NCI-H510A treated with DMSO at 0.1 percent for 48 hours (cell line): ENCODE results near the gene RAP1A.
"Not testable (repeated sequence)": the region's sequence is repeated elsewhere in the genome, so short reads cannot be mapped to it uniquely, and the experiment has no call there.

Source experiments
- DNase-seq: peaks from one replicate; lab custom pipeline; 2025; lab: John Stamatoyannopoulos, UW

Gene RAP1A

GRCh38 chr1:111598544-111598943, 21.0 kb upstream of the RAP1A start:
- DNase-seq, result no peak

- no peak for DNase-seq
Measured at GRCh38 chr1:111599781-111600693, 19.6 kb upstream of the RAP1A start.

GRCh38 chr1:111600886-111601386, 18.7 kb upstream of the RAP1A start:
- no peak for DNase-seq

GRCh38 chr1:111602302-111602701, 17.3 kb upstream of the RAP1A start:
- DNase-seq, result no peak

DNA sequence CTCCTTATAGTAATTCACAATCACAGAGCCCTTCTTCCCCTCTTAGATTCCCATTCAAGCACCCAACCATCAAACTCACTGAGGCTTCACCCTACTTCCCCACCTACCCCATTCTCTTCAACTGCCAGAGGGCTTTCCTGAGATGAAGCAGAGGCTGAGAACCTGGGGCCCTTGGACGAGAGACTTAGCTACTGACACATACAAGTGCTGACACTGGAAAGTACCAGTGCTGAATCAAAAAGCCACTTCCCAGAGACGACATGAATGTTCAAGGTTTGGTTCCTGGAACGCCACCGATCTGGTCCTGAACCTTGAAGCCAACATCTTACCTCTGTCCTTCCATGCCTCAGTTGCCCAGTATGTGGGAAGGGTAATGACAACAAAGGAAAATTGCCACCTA, 16.6 kb upstream of the RAP1A start:
- DNase-seq, result no peak

DNA sequence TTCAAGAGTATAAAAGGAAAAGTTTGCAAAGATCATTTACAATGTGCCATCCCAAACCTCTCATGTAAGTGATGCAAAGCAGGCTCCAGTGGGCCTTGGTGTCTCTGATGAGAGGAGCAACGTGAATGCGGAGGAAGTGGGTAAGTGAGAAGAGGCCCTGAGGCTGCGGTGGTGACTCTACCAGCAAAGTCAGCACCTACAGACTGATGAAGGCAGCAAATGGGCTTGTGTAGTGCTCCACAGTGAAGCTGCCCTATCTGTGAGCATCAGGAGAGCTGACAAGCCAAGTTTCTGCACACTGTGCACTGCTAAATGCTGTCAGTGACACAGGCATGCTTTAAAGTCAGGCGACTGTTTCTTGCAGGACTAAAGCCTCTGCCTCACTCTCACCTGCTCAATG, 15.6 kb upstream of the RAP1A start:
- DNase-seq, result no peak

GRCh38 chr1:111604931-111605330, 14.7 kb upstream of the RAP1A start:
- no peak for DNase-seq

DNA sequence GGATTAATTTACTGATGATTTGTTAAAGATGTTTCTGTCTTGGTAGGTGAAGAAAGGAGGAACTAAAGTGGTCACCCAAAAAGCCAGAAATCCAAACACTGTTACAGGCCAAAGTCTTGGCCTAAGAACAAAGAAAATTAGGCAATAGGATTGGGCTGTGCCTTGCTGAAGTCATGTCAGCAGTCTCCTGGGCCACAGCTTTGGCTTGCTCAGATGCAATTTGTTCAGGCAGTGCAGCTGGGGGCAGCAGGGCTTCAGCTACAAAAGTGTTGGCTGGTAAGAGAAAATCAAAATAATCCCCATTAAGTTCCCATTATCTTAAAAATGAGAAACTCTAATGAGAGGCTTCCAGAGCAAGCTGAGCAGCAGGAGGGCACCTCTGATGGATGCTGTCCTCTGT, 14.0 kb upstream of the RAP1A start:
- no peak for DNase-seq

DNA sequence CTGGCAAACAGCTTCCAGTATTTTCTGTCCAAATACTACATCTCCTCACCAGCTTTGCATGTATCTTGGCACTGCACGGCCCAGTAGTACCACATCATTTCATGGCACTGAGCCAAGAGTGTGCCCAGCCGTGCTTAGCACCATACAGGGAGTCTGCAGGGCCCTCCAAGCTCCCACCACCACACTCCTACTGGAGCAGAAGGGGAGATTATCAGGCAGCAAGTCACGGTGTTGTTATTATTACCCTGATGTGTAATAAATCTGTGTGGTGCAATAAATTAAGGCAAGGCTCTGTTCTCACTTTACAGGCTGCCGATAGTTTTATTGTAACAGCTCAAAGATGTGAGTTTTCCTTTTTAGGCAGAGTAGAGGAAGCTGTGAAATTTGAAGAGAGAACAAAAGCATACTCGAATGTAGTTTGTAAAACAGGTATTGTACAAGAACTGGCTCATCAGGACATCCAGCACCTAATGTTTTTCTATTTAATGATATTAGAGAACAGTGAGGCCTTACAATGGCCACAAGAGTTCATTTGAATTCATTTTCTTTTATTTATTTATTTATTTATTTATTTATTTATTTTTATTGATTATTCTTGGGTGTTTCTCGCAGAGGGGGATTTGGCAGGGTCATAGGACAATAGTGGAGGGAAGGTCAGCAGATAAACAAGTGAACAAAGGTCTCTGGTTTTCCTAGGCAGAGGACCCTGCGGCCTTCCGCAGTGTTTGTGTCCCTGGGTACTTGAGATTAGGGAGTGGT, 13.0 kb upstream of the RAP1A start:
- not testable (repeated sequence) for DNase-seq

DNA sequence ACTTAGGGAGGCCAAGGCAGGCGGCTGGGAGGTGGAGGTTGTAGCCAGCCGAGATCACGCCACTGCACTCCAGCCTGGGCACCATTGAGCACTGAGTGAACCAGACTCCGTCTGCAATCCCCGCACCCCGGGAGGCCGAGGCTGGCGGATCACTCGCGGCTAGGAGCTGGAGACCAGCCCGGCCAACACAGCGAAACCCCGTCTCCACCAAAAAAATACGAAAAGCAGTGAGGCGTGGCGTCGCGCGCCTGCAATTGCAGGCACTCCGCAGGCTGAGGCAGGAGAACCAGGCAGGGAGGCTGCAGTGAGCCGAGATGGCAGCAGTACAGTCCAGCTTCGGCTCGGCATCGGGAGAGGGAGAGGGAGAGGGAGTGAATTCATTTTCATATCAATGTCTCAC, 11.1 kb upstream of the RAP1A start:
- DNase-seq, result not testable (repeated sequence)

GRCh38 chr1:111611986-111612385, 7.6 kb upstream of the RAP1A start:
- DNase-seq, result no peak

DNA sequence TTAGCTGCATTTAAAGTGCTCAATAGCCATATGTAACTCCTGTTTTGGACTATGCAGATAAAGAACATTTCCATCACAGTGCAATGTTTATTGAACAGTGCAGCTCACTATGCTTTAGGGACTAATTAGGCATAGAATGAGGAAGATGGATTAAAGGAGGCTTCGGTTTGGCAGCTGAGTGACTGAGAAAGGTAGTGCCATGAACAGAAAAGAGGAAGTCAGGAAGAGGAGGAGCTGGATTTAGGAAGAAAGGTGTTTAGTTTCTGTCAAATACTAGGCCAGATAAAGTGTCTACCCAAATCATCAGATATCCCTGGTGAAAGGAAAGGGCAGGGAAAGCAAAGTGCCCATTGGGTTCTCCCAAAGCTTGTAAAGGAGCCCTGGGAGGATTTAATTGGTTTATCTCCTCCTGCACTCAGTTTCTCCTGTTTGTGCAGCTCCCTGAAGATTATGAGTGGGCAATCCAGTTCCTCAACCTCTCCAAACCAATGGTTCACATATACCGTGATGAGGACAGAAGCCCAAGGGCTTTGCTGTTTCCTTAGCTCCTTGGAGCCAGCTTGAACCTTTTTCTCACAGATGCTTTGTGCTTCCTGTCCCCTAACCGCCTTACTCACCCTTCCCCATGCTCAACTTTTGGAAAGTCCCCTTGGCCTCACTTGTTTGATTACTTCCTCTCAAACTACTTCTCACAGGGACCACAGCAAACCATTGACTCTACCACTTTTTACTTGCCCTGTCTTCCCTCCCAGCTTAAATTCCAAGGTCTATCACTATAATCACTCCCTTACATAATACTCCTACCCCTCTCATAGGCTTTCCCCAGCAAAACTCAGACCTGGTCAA, 3.5 kb upstream of the RAP1A start:
- no peak for DNase-seq

DNA sequence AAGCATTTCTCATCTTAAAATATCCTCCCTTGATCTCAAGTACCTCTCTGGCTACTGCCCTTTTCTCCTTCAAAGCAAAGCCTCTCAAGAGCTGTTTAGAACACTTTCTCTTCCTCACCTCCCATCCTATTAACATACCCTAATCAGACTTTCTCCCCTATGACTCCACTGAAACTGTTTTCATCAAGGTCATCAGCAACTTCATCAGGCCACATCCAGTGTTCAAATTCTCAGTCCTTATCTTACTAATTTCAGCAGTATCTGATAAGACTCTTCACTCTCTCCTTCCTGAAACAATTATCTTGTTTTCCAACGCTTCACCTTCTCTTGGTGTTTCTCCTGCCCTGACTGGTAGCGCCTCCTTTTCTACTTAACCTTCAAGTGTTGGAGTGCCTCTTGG, 1.5 kb upstream of the RAP1A start:
- no peak for DNase-seq

- no peak for DNase-seq
Measured at GRCh38 chr1:111618961-111619634, 491 bp upstream of the RAP1A start.

DNA sequence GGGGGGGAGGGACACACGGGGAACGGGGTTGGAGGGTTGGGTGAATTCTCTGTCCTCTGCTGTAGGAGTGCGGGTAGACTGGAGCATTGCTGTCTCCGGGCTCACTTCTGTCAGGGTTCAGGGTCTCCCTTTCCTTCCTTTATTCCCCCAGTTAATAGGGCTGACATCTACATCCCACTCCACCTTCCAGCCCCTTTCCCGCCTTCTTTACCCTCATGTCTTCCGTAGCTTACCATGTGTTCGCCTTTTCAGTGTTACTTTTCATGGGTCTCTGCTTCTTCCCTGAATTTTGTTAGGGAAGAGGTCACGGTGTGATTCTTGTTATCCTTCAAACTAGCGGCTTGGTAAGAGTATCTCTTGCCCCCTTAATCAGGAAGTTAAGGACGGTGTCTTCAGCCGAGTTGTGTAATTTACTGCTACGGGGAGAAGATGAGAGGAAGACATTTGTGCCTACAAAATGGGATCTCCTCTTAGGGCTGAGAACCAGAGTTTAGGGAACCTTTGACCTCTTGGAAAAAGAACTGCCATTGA, 917 bp downstream of the RAP1A start:
- no peak for DNase-seq

GRCh38 chr1:111621050-111621449, 1.5 kb downstream of the RAP1A start:
- DNase-seq, result no peak

- DNase-seq, result no peak
Measured at GRCh38 chr1:111622166-111622565, 2.6 kb downstream of the RAP1A start.

DNA sequence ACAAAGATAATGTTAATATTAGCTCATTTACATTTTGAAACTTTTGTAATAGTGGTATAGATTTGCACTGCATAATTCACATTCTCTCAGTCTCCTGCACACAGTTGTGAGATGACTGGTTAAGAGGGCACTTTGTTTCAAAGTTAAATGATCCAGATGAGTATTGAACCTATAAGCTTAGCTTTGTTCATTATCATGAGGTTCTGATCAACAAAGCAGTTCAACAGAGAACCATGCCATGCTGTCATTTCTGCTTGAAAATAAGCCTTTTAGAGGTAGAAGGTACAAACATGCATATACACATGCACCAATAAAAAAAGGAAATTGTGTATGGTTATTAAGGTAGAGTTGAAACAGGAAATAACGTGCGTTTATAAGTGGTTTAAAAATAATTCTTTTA, 4.8 kb downstream of the RAP1A start:
- no peak for DNase-seq

- no peak for DNase-seq
Measured at GRCh38 chr1:111625276-111625675, 5.7 kb downstream of the RAP1A start.

DNA sequence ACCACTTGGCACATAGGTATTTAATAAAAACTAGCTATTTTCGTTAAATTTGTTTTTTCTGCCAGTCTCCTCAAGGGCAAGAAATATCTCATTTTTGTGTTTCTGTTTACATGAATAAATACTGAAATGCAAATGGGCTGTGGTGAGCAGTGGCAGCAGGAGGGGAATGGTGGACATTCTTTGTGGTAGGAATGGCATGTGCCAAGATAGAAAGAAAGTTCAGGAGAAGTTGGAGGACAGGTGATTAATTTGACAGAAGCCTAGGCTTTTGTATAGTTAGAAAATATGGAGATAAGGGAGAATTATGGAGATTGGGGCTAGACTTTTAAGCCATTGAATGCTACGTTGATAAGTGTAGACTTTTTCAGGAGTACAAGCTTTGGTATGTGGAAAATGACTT, 8.6 kb downstream of the RAP1A start:
- DNase-seq, result no peak

DNA sequence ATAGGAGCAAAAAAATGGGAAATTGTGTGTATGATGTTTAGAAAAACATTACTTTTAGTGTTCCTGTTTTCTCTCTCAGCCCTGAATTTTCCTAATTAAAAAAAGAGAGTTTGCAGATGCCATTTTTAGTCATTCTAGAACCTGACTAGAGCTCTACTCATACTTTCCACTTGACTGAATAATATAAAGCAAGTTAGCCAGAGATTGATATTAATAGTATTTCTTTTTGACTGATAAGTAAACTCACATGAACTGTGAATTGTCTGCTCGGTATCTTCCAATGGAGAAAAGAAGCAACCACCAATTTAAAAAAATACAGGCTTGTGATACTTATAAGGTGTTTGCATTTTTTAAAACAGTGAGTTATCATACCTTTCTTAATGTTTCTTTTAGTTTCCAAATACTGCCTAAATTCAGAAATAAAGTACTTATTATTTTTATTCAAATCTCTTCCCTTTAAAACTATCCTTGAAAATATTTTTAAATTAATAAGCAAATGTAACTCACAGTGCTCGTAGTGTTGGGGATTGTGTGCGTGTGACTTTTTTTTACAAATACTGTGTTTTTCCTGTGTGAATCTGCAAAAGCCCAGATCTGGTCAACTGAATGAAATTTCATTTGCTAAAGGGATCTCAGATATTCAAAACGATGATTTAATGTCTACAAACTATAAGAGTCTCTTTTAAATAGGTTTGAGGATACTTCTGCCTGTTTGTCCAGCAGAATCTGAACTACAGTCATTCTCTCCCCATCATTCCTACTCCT, 9.8 kb downstream of the RAP1A start:
- no peak for DNase-seq
